ENCODE results near the gene POLE.
A peak's percentile ranks its signal among the peaks of the same experiment; 100 is the strongest.

The POLE gene

DNA sequence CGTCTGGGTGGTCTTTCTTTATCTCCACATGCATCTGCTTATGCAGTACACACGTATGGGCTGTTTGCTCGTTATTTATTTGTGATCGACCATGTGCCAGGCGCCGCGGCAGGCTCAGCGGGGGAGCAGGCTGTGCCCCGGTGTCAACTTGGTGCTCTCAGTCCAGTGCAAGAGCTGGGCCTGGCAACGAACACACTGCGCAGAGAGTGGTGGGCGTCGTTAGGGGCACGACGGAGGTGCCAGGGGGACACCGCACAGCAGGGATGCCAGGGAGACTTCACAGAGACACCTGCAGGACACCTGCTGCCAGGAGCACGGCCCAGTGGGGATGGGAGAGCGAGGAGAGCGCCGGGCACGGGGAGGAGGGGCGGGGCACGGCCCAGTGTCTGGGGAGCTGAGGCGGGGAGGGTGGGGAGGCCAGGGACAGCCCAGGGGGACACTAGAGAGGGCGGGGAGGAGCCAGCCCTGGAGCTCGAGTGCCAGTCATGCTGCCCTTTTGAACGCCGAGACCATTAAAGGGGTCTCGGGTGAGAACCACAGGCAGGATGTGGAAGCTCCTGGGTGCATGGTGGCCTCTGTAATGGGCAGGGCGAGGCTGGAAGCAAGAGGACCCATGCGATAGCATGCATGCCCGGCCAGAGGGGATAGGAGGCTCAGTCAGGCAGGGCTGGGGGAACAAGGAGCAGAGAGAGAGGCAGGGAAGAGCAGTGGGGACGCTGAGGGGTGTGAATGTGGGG, 76.1 kb downstream of the POLE start:
- peak overlapping the region; percentile 45; the same call in 1 of the 2 replicates for H3K4me3 ChIP-seq (ENCODE audit: low read depth, low read length)
- H3K27me3 ChIP-seq (ENCODE audit: insufficient read depth, low read length): peaks cover 30% of the 10 kb centered on the region
- H3K4me1 ChIP-seq (ENCODE audit: control insufficient read depth, insufficient read depth, low read length, unreplicated experiment): peaks cover 3% of the 10 kb centered on the region
- no peak overlapping the region for H2AFZ ChIP-seq (ENCODE audit: low read length, unreplicated experiment)
- H3K36me3 ChIP-seq (ENCODE audit: insufficient read depth, low read length): no peaks in the 10 kb centered on the region
- H3K27ac ChIP-seq (ENCODE audit: low read depth, low read length): no peak overlapping the region
- no peaks in the 10 kb centered on the region for H3K79me2 ChIP-seq (ENCODE audit: control insufficient read depth, insufficient read depth, low read length, unreplicated experiment)

DNA sequence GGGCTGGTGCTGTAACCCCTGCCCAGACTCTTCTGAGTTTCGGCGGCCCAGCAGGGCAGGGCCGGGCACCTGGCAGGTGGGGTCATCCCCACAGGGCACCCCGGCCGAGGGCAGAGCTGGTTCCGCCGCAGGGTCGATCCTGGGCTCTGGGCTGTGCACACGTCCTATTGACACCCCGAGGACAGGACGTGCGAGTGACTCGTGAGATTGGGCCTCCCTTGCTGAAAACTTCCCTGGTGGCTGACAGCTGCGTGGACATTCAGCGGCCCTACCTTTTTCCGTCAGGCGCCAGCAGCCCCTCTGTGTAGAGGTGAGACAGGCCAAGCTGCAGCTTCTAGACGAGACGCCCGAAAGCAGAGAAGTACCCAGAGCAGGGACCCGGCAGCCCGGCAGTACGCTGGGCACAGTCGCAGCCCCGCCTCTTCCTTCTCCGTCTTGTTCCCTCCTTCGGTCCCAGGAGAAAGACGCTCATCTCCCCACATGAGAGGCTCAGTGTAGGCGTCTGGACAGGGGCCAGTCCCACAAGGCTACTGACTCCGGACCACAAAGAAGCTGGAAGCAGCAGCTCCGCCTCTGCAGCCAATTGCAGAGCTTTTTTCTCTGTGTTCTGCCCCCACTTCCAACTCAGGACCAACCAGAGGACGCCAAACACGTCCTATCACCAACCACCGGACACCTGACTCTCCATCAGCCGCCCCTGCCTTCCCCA, 76.9 kb downstream of the POLE start, which contains the start of gene LRCOL1:
Gene LRCOL1, minus strand, starts transcription at position 532 of the 709 bp plus-strand sequence. CDS start 4,331 bp downstream, outside the sequence.
- Histone ChIP-seq H3K4me1 (ENCODE audit: control insufficient read depth, insufficient read depth, low read length, unreplicated experiment) (peaks cover 3% of the 10 kb centered on the region), H3K79me2 (ENCODE audit: control insufficient read depth, insufficient read depth, low read length, unreplicated experiment) (no peaks in the 10 kb centered on the region), H3K36me3 (ENCODE audit: insufficient read depth, low read length) (no peaks in the 10 kb centered on the region), H3K27ac (ENCODE audit: low read depth, low read length) (no peak within 1 kb of the TSS), H3K27me3 (ENCODE audit: insufficient read depth, low read length) (peaks cover 22% of the 10 kb centered on the region), H3K4me3 (ENCODE audit: low read depth, low read length) (peak within 1 kb of the TSS; percentile 45), H2AFZ (ENCODE audit: low read length, unreplicated experiment) (peak within 1 kb of the TSS; percentile 21)

DNA sequence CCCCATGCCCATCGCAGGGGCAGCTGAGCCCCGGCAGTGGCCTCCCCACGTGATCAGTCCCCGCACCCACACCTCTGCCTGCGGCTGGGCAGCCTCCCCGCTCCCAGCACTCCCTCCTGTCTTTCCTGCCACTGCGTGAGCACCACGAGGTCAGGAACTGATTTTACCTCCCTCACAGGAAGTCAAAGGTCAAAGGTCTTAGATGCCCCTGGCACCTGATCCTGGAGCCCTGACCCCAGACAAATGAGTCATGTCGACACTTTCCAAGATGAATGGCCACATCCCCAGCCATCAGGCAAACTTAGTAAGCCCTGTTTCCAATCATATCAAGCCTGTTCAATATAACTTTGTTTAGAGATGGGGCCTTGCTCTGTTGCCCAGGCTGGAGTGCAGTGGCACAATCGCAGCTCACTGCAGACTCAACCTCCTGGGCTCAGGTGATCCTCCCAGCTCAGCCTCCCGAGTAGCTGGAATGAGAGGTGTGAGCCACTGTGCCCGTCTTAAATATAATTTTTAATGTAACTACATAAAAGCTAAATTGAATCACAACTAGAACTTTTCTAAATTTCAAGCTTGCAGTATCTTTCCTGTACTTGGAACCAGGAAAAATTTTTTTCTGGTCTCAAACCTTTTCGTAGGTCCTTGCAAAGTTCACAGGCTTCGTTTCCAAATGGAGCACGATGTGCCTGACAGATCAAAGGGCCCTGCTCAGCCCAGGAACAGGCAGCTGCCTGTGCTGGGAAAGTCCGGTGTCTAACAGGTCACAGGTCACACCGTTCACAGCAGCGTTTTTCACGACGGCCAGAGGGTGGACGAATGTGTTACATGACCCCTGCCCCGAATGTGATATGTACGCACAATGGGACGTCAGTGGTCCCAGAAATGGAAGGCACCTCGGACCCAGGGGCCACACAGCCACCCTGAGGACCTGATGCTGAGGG, 78.6 kb downstream of the POLE start:
- Histone ChIP-seq H3K27me3 (ENCODE audit: insufficient read depth, low read length) (peaks cover 35% of the 10 kb centered on the region), H3K4me1 (ENCODE audit: control insufficient read depth, insufficient read depth, low read length, unreplicated experiment) (peaks cover 3% of the 10 kb centered on the region), H3K79me2 (ENCODE audit: control insufficient read depth, insufficient read depth, low read length, unreplicated experiment) (no peaks in the 10 kb centered on the region), H2AFZ (ENCODE audit: low read length, unreplicated experiment) (no peak overlapping the region), H3K36me3 (ENCODE audit: insufficient read depth, low read length) (no peaks in the 10 kb centered on the region), H3K27ac (ENCODE audit: low read depth, low read length) (no peak overlapping the region), H3K4me3 (ENCODE audit: low read depth, low read length) (no peak overlapping the region)

DNA sequence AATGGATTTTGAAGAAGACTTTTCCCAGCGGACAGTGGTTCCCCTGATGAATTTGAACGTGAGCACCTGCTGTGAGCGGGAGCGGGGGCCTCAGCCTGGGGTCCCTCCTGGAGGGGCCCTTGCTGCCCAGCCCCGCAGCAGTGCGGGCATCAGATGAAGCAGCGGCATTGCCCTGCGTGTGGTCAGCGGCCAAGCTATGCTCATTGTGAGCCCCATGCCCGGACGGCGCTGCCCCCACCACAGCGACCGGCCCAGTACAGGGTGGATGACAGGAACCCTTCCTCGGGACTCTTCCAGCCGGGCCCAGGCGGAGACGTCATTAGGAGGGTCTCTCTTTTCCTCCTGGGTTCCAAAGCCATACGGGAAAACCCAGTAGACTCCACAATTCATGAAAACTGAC, 80.2 kb downstream of the POLE start:
- peaks cover 3% of the 10 kb centered on the region for H3K4me1 ChIP-seq (ENCODE audit: control insufficient read depth, insufficient read depth, low read length, unreplicated experiment)
- H3K4me3 ChIP-seq (ENCODE audit: low read depth, low read length): no peak overlapping the region
- no peak overlapping the region for H2AFZ ChIP-seq (ENCODE audit: low read length, unreplicated experiment)
- no peaks in the 10 kb centered on the region for H3K79me2 ChIP-seq (ENCODE audit: control insufficient read depth, insufficient read depth, low read length, unreplicated experiment)
- H3K36me3 ChIP-seq (ENCODE audit: insufficient read depth, low read length): no peaks in the 10 kb centered on the region
- no peak overlapping the region for H3K27ac ChIP-seq (ENCODE audit: low read depth, low read length)
- H3K27me3 ChIP-seq (ENCODE audit: insufficient read depth, low read length): peaks cover 48% of the 10 kb centered on the region

DNA sequence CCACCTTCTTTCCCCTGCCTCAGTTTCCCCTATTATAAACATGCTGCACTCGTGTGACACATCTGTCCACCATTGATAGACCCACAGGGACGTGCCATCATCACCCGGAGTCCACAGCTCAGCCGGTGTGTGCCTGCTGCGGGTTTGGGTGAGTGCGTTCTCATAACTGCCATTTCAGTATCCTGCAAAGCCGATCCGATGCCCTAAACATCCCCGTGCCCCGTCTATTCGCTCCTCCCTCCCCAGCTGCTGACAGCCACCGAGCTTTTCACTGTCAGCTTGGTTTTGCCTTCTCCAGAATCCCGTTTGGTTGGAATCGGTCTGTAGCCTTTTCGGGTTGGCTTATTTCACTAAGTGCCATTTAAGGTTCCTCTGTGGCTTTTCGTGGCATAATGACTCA, 80.7 kb downstream of the POLE start:
- Histone ChIP-seq H3K27me3 (ENCODE audit: insufficient read depth, low read length) (peaks cover 47% of the 10 kb centered on the region), H3K4me3 (ENCODE audit: low read depth, low read length) (no peak overlapping the region), H3K79me2 (ENCODE audit: control insufficient read depth, insufficient read depth, low read length, unreplicated experiment) (no peaks in the 10 kb centered on the region), H3K27ac (ENCODE audit: low read depth, low read length) (no peak overlapping the region), H3K36me3 (ENCODE audit: insufficient read depth, low read length) (no peaks in the 10 kb centered on the region), H3K4me1 (ENCODE audit: control insufficient read depth, insufficient read depth, low read length, unreplicated experiment) (peaks cover 3% of the 10 kb centered on the region), H2AFZ (ENCODE audit: low read length, unreplicated experiment) (no peak overlapping the region)

DNA sequence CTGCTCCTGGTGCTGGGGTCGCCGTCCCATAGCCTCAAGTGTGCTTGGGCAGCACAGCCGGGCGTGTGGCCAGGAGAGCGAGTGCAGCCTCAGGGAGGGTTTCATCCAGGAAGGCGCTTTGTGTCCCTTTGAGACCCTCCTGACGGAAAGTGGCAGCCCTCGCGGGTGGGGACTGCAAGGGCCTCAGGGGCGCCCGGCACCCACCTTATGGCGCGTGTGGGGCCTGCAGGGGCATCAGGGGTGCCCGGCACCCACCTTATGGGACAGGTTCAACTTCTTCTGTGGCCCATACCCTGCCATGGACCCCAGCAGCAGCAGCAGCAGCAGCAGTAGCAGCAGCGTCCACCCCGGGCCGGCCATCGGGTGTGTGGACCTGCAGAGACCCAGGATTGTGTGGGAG, 81.2 kb downstream of the POLE start:
- Histone ChIP-seq H2AFZ (ENCODE audit: low read length, unreplicated experiment) (no peak overlapping the region), H3K4me3 (ENCODE audit: low read depth, low read length) (no peak overlapping the region), H3K79me2 (ENCODE audit: control insufficient read depth, insufficient read depth, low read length, unreplicated experiment) (no peaks in the 10 kb centered on the region), H3K4me1 (ENCODE audit: control insufficient read depth, insufficient read depth, low read length, unreplicated experiment) (peaks cover 5% of the 10 kb centered on the region), H3K27me3 (ENCODE audit: insufficient read depth, low read length) (peaks cover 46% of the 10 kb centered on the region), H3K36me3 (ENCODE audit: insufficient read depth, low read length) (no peaks in the 10 kb centered on the region), H3K27ac (ENCODE audit: low read depth, low read length) (no peak overlapping the region)

DNA sequence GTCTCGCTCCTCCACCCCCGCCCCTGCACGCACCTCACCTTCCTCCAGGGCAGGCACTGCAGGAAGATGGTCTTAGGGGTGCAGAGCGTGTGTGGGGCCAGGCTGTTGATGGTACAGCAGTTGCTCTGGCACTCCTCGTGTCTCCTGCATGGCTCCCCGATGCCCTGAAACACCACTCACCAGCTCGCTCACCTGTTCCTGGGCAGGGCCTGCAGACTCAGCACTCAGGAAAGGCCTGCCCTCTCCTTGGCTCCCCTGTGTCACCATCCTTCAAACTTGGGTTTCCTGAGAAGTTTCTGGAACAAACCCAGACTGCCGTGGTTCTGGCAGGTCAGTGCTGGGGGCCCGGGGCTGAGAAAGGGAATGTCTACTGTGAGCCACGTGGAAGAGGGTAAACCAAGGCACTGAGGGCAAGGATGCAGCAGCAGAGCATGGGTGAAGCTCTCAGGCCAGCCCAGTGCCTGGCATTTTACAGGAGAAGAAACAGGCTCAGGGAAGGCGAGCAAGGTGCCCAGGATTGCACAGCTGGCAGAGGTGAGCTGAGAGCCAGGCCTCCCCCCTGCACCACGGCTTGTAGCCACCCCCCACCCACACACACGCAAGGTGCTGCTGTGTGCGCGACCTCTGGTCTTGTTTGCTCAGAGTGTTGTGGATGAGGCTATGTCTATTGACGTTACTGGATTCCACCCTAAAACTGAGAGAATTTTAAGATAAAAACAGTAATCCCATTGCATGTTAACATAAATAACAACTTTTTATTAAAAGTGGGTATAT, 82.3 kb downstream of the POLE start:
- peaks cover 8% of the 10 kb centered on the region for H3K4me1 ChIP-seq (ENCODE audit: control insufficient read depth, insufficient read depth, low read length, unreplicated experiment)

DNA sequence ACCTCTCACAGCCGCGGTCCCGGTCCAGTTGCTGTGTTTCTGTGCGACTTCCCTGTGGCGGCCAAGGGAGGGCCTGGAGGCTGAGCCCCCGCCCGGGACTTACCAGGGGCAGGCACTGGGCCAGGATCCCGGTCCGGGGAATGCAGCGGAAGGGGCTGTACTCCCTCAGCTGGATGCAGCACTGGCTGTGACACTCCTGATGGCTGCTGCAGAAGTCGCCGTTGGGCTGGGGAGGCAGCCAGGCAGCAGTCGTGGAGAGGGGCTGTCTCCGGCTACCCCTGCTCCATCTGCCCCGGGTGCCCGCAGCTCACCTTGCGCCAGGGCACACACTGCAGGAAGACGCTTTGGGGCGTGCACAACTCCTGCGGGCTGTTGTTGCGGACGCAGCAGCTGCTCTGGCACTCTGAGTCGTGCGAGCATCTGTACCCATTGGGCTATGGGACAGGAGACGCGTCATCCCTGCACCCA, 83.0 kb downstream of the POLE start:
- H3K4me3 ChIP-seq (ENCODE audit: low read depth, low read length): no peak overlapping the region
- no peak overlapping the region for H3K27ac ChIP-seq (ENCODE audit: low read depth, low read length)
- peaks cover 8% of the 10 kb centered on the region for H3K4me1 ChIP-seq (ENCODE audit: control insufficient read depth, insufficient read depth, low read length, unreplicated experiment)
- no peak overlapping the region for H2AFZ ChIP-seq (ENCODE audit: low read length, unreplicated experiment)
- H3K27me3 ChIP-seq (ENCODE audit: insufficient read depth, low read length): peaks cover 35% of the 10 kb centered on the region
- no peaks in the 10 kb centered on the region for H3K36me3 ChIP-seq (ENCODE audit: insufficient read depth, low read length)
- H3K79me2 ChIP-seq (ENCODE audit: control insufficient read depth, insufficient read depth, low read length, unreplicated experiment): no peaks in the 10 kb centered on the region

More for the DNA sequence above, 82.3 kb downstream of the POLE start:
- Histone ChIP-seq H3K79me2 (ENCODE audit: control insufficient read depth, insufficient read depth, low read length, unreplicated experiment) (no peaks in the 10 kb centered on the region), H2AFZ (ENCODE audit: low read length, unreplicated experiment) (no peak overlapping the region), H3K27ac (ENCODE audit: low read depth, low read length) (no peak overlapping the region), H3K36me3 (ENCODE audit: insufficient read depth, low read length) (no peaks in the 10 kb centered on the region), H3K4me3 (ENCODE audit: low read depth, low read length) (no peak overlapping the region), H3K27me3 (ENCODE audit: insufficient read depth, low read length) (peaks cover 39% of the 10 kb centered on the region)

DNA sequence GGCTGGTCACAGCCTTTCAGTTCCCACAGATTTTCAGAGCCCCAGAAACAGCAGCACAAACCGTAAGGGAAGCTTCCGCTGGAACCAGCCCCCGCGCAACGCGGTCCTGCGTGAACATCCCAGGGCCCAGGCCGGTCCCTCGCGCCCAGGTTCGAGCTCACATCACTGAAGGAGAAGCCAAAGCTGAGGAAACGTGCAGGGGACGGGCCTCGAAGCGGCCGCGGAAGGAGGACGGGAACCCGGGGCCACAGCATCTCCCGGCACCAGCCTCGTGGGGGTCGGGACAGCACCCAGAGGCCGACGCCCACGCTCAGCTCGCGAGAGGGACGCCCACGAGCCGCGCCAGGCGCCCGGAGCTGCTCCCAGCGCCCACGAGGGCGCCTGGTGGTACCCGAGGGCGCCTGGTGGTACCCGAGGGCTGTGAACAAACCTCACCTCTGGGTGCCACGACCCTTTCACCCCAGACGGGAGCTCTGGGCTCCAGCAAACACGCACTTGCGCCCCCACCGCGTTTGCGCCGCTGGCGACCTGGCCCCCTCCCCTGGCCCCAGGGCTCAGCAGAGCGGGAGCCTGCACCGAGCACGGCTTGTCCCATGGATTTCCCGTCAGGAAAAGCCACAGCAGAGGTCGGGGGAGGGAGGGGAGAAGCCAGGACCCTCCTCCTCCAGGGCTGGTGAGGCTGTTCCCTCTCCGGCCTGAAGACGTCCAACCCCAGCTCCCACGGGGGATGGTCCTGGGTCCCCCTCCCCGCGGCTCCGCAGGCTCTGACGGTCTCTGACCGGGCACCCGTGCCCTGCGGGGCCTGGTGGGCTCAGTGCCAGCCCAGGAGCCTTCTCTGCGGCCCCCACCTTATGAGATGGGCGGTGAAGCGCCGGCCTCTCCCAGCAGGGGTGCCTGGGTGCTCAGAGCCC, 83.6 kb downstream of the POLE start:
- peaks cover 35% of the 10 kb centered on the region for H3K27me3 ChIP-seq (ENCODE audit: insufficient read depth, low read length)
- H3K27ac ChIP-seq (ENCODE audit: low read depth, low read length): no peak overlapping the region

More for the DNA sequence above, 83.6 kb downstream of the POLE start:
- no peaks in the 10 kb centered on the region for H3K79me2 ChIP-seq (ENCODE audit: control insufficient read depth, insufficient read depth, low read length, unreplicated experiment)
- H3K36me3 ChIP-seq (ENCODE audit: insufficient read depth, low read length): no peaks in the 10 kb centered on the region
- no peak overlapping the region for H2AFZ ChIP-seq (ENCODE audit: low read length, unreplicated experiment)
- peaks cover 8% of the 10 kb centered on the region for H3K4me1 ChIP-seq (ENCODE audit: control insufficient read depth, insufficient read depth, low read length, unreplicated experiment)
- no peak overlapping the region for H3K4me3 ChIP-seq (ENCODE audit: low read depth, low read length)

Data from ACC112 (cell line).